ENCODE data around the gene IGFL3. TPM values are rescaled to one million over a fixed set of nuclear protein-coding genes. Genes with fewer than 3 reads are reported as not detected.
"Not testable (repeated sequence)": the region's sequence is repeated elsewhere in the genome, so short reads cannot be mapped to it uniquely, and the experiment has no call there.

IGFL3 gene
- polyA plus RNA-seq, 1 of the 3 experiments (the other 2 are of a cell fraction): not detected

GRCh38 chr19:46078573-46079332 lies 45.7 kb downstream of the IGFL3 start:
- H3K27me3 ChIP-seq (ENCODE audit: insufficient read depth): peaks cover 27% of the 10 kb centered on the region
- H2AFZ ChIP-seq (ENCODE audit: low read depth); H3K4me3 ChIP-seq (ENCODE audit: low read depth in 2 of 2, low read length in 1 of 2); H3K27ac ChIP-seq (ENCODE audit: low read depth in 2 of 2, low read length in 1 of 2); H3K9me3 ChIP-seq; H3K9me2 ChIP-seq; H3K4me2 ChIP-seq; H4K20me1 ChIP-seq (ENCODE audit: insufficient read depth); POLR2A ChIA-PET; H3K79me2 ChIP-seq (ENCODE audit: insufficient read depth); H3K9ac ChIP-seq; H3K36me3 ChIP-seq (replicated peaks in 1 of 2; ENCODE audit: control insufficient read depth in 1 of 2, insufficient read depth in 2 of 2, low read length in 1 of 2): not testable (repeated sequence)
- TF ChIP-seq SMC3 (IDR thresholded peaks at IDR 0.05; ENCODE audit: low read depth, low read length) (peak; percentile 54), RAD21 (IDR thresholded peaks at IDR 0.05; ENCODE audit: low read length) (peak; percentile 57), CTCF (IDR thresholded peaks at IDR 0.05) (peak; percentile 66), NRF1 (IDR thresholded peaks at IDR 0.05; ENCODE audit: low read depth, low read length) (0 out of 2 replicates have a peak, but pooled peaks have one; percentile 16)
- H3K4me1 ChIP-seq (ENCODE audit: control insufficient read depth in 1 of 2, insufficient read depth in 2 of 2, low read depth in 1 of 2, low read length in 1 of 2): peaks cover 8 to 29% of the 10 kb centered on the region in 2 experiments; a peak in 2 of 4 replicates
- H3F3A ChIP-seq (replicated peaks; ENCODE audit: insufficient read depth): peaks cover 30% of the 10 kb centered on the region
- WGBS (ENCODE audit: low lambda C conversion rate): 57% methylated on average over 33 of the region's 71 CpGs
- DNase-seq: peak; percentile 67
- CTCF ChIA-PET: interaction anchor here (0.6 to 10.3 kb wide), 26 partner anchors 9 to 427 kb away, joined by 3 to 132 read pairs (median 4); partner anchors contain the start of gene IGFL4

DNA sequence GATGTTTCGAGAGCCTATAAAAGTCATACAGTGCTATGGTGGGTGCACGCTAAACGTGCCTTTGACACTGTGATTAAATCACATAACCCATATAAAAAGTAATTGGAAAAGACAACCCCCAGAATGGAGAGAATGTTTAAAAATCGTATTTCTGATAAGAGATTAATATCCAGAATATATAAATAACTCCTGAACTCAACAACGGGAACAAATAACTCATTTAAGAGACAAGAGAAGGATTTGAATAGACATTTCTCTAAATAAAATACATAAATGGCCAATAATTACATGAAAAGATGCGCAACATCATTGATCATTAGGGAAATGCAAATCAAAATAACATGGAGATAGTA lies 46.7 kb downstream of the IGFL3 start:
- Histone ChIP-seq H3K9me3 (no peaks in the 10 kb centered on the region), H3K27me3 (ENCODE audit: insufficient read depth) (peaks cover 27% of the 10 kb centered on the region), H3K79me2 (ENCODE audit: insufficient read depth) (no peaks in the 10 kb centered on the region), H2AFZ (ENCODE audit: low read depth) (no peak overlapping the region), H3K27ac (ENCODE audit: low read depth in 2 of 2, low read length in 1 of 2) (no peak overlapping the region), H3K9me2 (no peaks in the 10 kb centered on the region), H4K20me1 (ENCODE audit: insufficient read depth) (no peaks in the 10 kb centered on the region), H3K9ac (no peak overlapping the region), H3K36me3 (replicated peaks in 1 of 2; ENCODE audit: control insufficient read depth in 1 of 2, insufficient read depth in 2 of 2, low read length in 1 of 2) (no peaks in the 10 kb centered on the region), H3K4me2 (no peak overlapping the region), H3K4me1 (ENCODE audit: control insufficient read depth in 1 of 2, insufficient read depth in 2 of 2, low read depth in 1 of 2, low read length in 1 of 2) (peaks cover 8 to 26% of the 10 kb centered on the region in 2 experiments; a peak in 2 of 4 replicates), H3K4me3 (ENCODE audit: low read depth in 2 of 2, low read length in 1 of 2) (peak overlapping the region in 1 of 2 experiments; percentile 52; a peak in 1 of 4 replicates), H3F3A (replicated peaks; ENCODE audit: insufficient read depth) (peaks cover 32% of the 10 kb centered on the region)
- ChIA-PET CTCF (interaction anchor here (0.7 to 10.3 kb wide), 40 partner anchors 9 to 428 kb away, joined by 3 to 132 read pairs (median 5); partner anchors contain the start of genes IGFL4 and PGLYRP1), POLR2A (no interaction called here)
- WGBS (ENCODE audit: low lambda C conversion rate): 1% methylated on average over 6 of the region's 6 CpGs
- no peak for TF ChIP-seq NRF1 (IDR thresholded peaks at IDR 0.05; ENCODE audit: low read depth, low read length)
- no peak for TF ChIP-seq MEF2A (IDR thresholded peaks at IDR 0.05; ENCODE audit: borderline replicate concordance, low read depth)
- no peak for TF ChIP-seq NFIC (IDR thresholded peaks at IDR 0.05; ENCODE audit: borderline replicate concordance)
- no peak for DNase-seq

Measured in SK-N-SH (cell line).